GM23338 (cell line): Measurements from ENCODE around the gene SYT14. TPM values are rescaled to one million over a fixed set of nuclear protein-coding genes. Genes with fewer than 3 reads are reported as not detected.

Experiments used
- JUNB ChIP-seq: IDR thresholded peaks from one replicate; pipeline ENCODE4 v1.6.1; 2016; ENCODE audit warnings: antibody characterized with exemption; ENCODE audit not compliant: unreplicated experiment
- NANOG ChIP-seq: IDR thresholded peaks from 2 replicates; pipeline ENCODE4 v1.6.1; 2016; ENCODE audit warnings: antibody characterized with exemption, borderline replicate concordance
- STAT1 ChIP-seq: IDR thresholded peaks from one replicate; pipeline ENCODE4 v1.6.1; 2016; ENCODE audit warnings: antibody characterized with exemption; ENCODE audit not compliant: unreplicated experiment
- ZNF114 ChIP-seq: fragments of 250-450 bp; sonication (Bioruptor Pico); IDR thresholded peaks from 2 replicates; pipeline ENCODE4 v1.5.0; 2020; ENCODE audit warnings: mild to moderate bottlenecking, moderate library complexity
- polyA plus RNA-seq: library from polyadenylated mRNA; unstranded; fragments of >200 nt; fragmentation: Nextera tagmentation; extraction: Ambion mirVana; gene quantifications from 2 replicates; pipeline ENCODE4 v1.2.1, GENCODE V29; 2016
- total RNA-seq: library from RNA; depleted of rRNA; stranded (reverse); fragments of >200 nt; shearing (Covaris generic); gene quantifications from 2 replicates; pipeline ENCODE4 v1.2.3, GENCODE V29; 2014; rRNA removed
- TF ChIP-seq, protein P1 (sequence below): fragments of 250-450 bp; sonication (Bioruptor Pico); IDR thresholded peaks from 2 replicates; pipeline ENCODE4 v1.5.0; 2020; ENCODE audit warnings: mild to moderate bottlenecking, moderate library complexity
- TF ChIP-seq, protein P2 (sequence below), 2 experiments: fragments of 200-600 bp in 1 of 2; sonication (generic) in 1 of 2; conservative IDR thresholded peaks; 2 replicates each; pipeline versions ENCODE4 v1.5.1 to v1.6.1; 2016 to 2017; ENCODE audit warnings: antibody characterized with exemption in 2 of 2, low read depth in 2 of 2, mild to moderate bottlenecking in 2 of 2, moderate library complexity in 1 of 2
- TF ChIP-seq, protein P3 (sequence below): IDR thresholded peaks from 2 replicates; pipeline ENCODE4 v1.6.1; 2016; ENCODE audit warnings: antibody characterized with exemption

SYT14 gene
- total and polyA plus RNA-seq, 2 experiments from 2014 or later = 5.2 to 22.4 TPM

DNA sequence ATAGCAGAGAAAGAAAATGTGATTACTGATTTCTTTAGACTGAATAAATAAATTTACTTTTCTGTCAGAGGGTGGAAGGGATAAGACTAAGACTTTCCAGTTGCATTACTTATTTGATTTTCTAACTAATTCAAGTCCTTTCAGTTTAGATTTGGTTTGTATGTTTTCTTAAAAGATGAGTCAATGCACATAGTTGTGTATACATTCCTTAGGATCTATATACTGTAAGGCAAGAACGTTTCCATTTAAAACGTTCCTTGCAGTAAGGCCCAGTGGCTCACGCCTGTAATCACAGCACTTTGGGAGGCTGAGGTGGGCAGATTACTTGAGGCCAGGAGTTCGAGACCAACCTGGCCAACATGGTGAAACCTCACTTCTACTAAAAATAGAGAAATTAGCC is 280.0 kb downstream of the SYT14 start (continued):
- TF ChIP-seq, protein P1, sequence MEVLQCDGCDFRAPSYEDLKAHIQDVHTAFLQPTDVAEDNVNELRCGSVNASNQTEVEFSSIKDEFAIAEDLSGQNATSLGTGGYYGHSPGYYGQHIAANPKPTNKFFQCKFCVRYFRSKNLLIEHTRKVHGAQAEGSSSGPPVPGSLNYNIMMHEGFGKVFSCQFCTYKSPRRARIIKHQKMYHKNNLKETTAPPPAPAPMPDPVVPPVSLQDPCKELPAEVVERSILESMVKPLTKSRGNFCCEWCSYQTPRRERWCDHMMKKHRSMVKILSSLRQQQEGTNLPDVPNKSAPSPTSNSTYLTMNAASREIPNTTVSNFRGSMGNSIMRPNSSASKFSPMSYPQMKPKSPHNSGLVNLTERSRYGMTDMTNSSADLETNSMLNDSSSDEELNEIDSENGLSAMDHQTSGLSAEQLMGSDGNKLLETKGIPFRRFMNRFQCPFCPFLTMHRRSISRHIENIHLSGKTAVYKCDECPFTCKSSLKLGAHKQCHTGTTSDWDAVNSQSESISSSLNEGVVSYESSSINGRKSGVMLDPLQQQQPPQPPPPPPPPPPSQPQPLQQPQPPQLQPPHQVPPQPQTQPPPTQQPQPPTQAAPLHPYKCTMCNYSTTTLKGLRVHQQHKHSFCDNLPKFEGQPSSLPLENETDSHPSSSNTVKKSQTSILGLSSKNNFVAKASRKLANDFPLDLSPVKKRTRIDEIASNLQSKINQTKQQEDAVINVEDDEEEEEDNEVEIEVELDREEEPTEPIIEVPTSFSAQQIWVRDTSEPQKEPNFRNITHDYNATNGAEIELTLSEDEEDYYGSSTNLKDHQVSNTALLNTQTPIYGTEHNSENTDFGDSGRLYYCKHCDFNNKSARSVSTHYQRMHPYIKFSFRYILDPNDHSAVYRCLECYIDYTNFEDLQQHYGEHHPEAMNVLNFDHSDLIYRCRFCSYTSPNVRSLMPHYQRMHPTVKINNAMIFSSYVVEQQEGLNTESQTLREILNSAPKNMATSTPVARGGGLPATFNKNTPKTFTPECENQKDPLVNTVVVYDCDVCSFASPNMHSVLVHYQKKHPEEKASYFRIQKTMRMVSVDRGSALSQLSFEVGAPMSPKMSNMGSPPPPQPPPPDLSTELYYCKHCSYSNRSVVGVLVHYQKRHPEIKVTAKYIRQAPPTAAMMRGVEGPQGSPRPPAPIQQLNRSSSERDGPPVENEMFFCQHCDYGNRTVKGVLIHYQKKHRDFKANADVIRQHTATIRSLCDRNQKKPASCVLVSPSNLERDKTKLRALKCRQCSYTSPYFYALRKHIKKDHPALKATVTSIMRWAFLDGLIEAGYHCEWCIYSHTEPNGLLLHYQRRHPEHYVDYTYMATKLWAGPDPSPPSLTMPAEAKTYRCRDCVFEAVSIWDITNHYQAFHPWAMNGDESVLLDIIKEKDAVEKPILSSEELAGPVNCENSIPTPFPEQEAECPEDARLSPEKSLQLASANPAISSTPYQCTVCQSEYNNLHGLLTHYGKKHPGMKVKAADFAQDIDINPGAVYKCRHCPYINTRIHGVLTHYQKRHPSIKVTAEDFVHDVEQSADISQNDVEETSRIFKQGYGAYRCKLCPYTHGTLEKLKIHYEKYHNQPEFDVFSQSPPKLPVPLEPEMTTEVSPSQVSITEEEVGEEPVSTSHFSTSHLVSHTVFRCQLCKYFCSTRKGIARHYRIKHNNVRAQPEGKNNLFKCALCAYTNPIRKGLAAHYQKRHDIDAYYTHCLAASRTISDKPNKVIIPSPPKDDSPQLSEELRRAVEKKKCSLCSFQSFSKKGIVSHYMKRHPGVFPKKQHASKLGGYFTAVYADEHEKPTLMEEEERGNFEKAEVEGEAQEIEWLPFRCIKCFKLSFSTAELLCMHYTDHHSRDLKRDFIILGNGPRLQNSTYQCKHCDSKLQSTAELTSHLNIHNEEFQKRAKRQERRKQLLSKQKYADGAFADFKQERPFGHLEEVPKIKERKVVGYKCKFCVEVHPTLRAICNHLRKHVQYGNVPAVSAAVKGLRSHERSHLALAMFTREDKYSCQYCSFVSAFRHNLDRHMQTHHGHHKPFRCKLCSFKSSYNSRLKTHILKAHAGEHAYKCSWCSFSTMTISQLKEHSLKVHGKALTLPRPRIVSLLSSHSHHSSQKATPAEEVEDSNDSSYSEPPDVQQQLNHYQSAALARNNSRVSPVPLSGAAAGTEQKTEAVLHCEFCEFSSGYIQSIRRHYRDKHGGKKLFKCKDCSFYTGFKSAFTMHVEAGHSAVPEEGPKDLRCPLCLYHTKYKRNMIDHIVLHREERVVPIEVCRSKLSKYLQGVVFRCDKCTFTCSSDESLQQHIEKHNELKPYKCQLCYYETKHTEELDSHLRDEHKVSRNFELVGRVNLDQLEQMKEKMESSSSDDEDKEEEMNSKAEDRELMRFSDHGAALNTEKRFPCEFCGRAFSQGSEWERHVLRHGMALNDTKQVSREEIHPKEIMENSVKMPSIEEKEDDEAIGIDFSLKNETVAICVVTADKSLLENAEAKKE (CRISPR knock-in tag) = no peak
- TF ChIP-seq JUNB (no peak), ZNF114 (CRISPR knock-in tag) (no peak), STAT1 (no peak), NANOG (no peak)
- TF ChIP-seq, protein P2, sequence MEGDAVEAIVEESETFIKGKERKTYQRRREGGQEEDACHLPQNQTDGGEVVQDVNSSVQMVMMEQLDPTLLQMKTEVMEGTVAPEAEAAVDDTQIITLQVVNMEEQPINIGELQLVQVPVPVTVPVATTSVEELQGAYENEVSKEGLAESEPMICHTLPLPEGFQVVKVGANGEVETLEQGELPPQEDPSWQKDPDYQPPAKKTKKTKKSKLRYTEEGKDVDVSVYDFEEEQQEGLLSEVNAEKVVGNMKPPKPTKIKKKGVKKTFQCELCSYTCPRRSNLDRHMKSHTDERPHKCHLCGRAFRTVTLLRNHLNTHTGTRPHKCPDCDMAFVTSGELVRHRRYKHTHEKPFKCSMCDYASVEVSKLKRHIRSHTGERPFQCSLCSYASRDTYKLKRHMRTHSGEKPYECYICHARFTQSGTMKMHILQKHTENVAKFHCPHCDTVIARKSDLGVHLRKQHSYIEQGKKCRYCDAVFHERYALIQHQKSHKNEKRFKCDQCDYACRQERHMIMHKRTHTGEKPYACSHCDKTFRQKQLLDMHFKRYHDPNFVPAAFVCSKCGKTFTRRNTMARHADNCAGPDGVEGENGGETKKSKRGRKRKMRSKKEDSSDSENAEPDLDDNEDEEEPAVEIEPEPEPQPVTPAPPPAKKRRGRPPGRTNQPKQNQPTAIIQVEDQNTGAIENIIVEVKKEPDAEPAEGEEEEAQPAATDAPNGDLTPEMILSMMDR (conservative IDR thresholded peaks at IDR 0.05; ENCODE audit: low read depth in 2 of 2) = no peak
- TF ChIP-seq, protein P3, sequence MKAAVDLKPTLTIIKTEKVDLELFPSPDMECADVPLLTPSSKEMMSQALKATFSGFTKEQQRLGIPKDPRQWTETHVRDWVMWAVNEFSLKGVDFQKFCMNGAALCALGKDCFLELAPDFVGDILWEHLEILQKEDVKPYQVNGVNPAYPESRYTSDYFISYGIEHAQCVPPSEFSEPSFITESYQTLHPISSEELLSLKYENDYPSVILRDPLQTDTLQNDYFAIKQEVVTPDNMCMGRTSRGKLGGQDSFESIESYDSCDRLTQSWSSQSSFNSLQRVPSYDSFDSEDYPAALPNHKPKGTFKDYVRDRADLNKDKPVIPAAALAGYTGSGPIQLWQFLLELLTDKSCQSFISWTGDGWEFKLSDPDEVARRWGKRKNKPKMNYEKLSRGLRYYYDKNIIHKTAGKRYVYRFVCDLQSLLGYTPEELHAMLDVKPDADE = no peak

Other genes starting within 250 kb of the SYT14 start
- gene HSD11B1, start 233.4 kb upstream of the SYT14 start, total RNA-seq = not detected in 2 replicates
- not detected in 2 replicates for gene HSD11B1, start 233.4 kb upstream of the SYT14 start, polyA plus RNA-seq
- not detected in 2 replicates for gene TRAF3IP3, start 182.2 kb upstream of the SYT14 start, total RNA-seq
- gene TRAF3IP3, start 182.2 kb upstream of the SYT14 start, polyA plus RNA-seq = 0.26 TPM in 1 of 2 replicates, not detected in the other
- gene C1orf74, start 153.7 kb upstream of the SYT14 start, total RNA-seq = 3.9 and 4.6 TPM in 2 replicates
- gene C1orf74, start 153.7 kb upstream of the SYT14 start, polyA plus RNA-seq = 2.3 and 2.8 TPM in 2 replicates
- 9.3 and 11.7 TPM in 2 replicates for gene IRF6, start 132.1 kb upstream of the SYT14 start, total RNA-seq
- 4.5 and 4.6 TPM in 2 replicates for gene IRF6, start 132.1 kb upstream of the SYT14 start, polyA plus RNA-seq
- 6.8 and 8.9 TPM in 2 replicates for gene UTP25, start 110.2 kb upstream of the SYT14 start, total RNA-seq
- 2.6 and 3.6 TPM in 2 replicates for gene UTP25, start 110.2 kb upstream of the SYT14 start, polyA plus RNA-seq